AG10803 (cell line): ENCODE results near the gene PDGFD.
A peak's percentile ranks its signal among the peaks of the same experiment; 100 is the strongest.

Experiments used
- DNase-seq: peaks from one replicate; pipeline ENCODE4 v3.0.0; 2010; ENCODE audit warnings: low read depth
- H3K4me3 ChIP-seq: 2 replicates; pipeline ENCODE4 v1.5.1; 2011; ENCODE audit warnings: mild to moderate bottlenecking, low read length, control low read depth
- TF ChIP-seq, protein P1 (sequence below): conservative IDR thresholded peaks from 2 replicates; pipeline ENCODE4 v1.5.1; 2011; ENCODE audit warnings: mild to moderate bottlenecking, low read length, control low read depth, inconsistent platforms

The PDGFD gene

DNA sequence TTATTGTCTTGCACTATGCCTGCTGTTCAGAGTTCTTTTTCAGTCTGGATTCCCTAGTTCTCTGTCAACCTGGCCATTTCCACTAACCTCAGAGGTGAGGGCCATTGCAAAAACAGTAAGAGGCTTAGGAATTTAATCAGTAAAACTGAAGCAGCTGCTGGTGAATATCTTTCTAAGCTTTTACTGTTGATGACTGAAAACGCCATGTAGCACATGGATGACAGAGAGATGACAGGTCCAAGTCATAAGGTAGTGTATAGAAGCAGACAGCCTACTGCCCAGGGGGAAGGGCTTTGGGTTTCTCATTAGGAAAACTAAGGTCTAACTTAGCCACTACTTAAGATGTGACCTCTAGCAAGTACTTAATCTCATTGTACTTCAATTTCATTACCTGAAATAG, 280.1 kb downstream of the PDGFD start:
- TF ChIP-seq, protein P1, sequence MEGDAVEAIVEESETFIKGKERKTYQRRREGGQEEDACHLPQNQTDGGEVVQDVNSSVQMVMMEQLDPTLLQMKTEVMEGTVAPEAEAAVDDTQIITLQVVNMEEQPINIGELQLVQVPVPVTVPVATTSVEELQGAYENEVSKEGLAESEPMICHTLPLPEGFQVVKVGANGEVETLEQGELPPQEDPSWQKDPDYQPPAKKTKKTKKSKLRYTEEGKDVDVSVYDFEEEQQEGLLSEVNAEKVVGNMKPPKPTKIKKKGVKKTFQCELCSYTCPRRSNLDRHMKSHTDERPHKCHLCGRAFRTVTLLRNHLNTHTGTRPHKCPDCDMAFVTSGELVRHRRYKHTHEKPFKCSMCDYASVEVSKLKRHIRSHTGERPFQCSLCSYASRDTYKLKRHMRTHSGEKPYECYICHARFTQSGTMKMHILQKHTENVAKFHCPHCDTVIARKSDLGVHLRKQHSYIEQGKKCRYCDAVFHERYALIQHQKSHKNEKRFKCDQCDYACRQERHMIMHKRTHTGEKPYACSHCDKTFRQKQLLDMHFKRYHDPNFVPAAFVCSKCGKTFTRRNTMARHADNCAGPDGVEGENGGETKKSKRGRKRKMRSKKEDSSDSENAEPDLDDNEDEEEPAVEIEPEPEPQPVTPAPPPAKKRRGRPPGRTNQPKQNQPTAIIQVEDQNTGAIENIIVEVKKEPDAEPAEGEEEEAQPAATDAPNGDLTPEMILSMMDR = no peak
- H3K4me3 ChIP-seq = no peak overlapping the region
- DNase-seq = no peak

GRCh38 chr11:103883291-103883690, 280.7 kb downstream of the PDGFD start:
- DNase-seq = no peak
- TF ChIP-seq, protein P1 = no peak
- H3K4me3 ChIP-seq = no peak overlapping the region

DNA sequence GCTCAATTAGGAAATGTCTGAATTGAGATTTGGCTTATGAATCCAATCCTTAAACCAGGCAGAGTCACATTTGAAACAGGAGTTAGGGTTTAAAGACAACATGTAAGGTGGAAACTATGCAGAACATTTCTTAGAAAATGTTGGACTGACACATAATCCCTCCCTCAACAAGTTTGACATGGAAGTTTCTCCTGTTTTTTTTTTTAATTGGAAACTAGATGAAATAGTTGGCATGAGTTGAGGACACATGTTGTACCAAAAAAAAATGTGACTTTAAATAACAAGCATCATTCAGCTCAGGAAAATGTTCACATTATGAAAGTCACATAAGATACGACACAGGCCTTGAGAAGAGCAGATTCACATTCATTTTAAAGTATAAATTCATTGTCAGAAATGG, 282.4 kb downstream of the PDGFD start:
- TF ChIP-seq, protein P1 = no peak
- DNase-seq = peak; percentile 43
- H3K4me3 ChIP-seq = no peak overlapping the region

DNA sequence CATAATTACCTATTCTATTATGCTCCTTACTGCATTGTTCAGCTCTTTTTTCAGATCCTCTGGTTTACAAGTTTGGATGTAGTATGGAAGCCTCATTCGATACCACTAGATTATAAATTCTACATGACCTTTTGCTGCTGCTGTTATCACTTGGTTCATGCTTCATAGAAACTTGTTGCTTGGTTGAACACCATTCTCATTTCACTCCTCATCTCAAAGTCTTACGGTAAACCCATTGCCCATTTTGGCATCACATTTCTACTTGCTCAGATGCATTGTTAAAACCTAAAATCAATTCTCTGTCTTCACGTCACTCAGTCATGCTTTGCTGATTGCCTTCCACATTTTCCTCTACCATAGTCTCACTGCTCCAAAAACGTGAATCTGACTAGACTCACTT, 283.0 kb downstream of the PDGFD start:
- H3K4me3 ChIP-seq = no peak overlapping the region
- TF ChIP-seq, protein P1 = no peak
- DNase-seq = no peak

GRCh38 chr11:103878646-103879045, 285.3 kb downstream of the PDGFD start:
- no peak for DNase-seq

DNA sequence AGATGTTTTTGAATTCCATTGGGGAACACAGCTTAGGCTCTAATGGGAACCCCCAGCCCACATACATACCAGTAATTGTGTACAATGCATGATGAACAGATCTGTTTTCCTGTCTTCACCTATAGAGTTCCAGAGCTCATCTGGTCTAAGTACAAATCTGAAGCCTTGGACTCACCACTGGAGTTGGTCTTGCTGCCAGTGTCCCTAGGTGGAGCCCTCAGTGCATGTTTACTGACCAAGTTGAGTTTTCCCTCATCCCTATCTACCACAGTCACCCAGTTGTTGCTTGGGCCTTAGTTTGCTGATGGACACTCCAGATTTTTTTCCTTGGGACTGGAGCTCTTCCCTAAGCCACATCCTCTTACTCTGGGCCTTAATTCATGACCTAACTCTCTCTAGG, 286.7 kb downstream of the PDGFD start:
- TF ChIP-seq, protein P1 = peak; percentile 30
- no peak overlapping the region for H3K4me3 ChIP-seq
- peak; percentile 26 for DNase-seq

More at GRCh38 chr11:103878646-103879045, 285.3 kb downstream of the PDGFD start:
- TF ChIP-seq, protein P1 = no peak
- no peak overlapping the region for H3K4me3 ChIP-seq

DNA sequence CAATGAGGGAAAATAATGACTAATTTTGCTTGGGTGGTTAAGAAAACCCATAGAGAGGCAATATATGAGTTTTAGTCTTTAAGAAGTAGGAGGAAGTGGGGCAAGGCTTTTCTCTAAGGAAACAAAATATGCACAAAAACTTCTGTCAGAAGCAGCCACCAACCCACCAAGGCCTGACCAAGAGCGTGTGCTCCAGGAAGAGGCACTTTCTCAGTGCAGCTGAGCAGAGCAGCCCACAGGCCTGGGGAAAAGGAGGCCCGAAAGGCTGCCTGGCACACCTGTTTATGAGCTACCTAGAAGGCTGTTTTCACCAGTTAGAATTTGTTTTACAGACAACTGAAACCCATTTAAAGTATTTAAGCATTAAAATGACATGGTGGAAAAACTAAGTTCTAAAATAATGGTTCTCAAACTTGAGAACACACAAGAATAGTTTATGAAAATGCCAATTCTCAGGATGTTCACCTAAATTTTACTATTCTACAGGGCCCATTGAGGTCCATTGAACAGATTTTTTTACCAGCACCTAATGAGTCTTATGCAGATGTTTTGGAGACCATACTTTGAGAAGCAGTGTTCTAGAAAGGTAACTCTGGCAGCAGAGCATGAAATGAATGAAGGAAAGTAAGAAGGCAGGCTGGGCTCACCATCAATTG, 288.0 kb downstream of the PDGFD start:
- no peak for DNase-seq
- TF ChIP-seq, protein P1 = no peak
- H3K4me3 ChIP-seq = no peak overlapping the region
